ENCODE data around the gene ERO1B.

The ERO1B gene

DNA sequence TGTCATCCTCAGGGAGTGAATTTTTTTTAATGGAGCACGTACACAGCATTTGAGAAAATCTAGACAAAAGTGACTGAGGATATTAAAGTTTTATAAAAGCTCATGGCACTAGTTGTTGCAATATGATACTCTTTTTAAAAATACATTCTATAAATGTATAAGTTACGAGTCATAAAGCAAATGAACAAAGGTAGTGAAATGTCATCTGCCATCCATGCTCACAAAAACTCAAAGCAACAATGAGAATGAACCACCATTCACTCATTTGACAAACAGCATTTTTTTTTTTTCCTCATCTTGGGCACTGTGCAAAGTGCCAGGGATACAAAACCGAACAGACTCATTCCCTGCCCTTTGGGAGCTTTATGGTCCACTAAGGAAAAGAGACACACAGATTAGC, 100.7 kb downstream of the ERO1B start:
- no peak for DNase-seq (ENCODE audit: low read depth in 2 of 2)

- DNase-seq (ENCODE audit: low read depth in 2 of 2), result no peak
Measured at GRCh38 chr1:236179634-236180033, 102.1 kb downstream of the ERO1B start.

- DNase-seq (ENCODE audit: low read depth in 2 of 2), result no peak
Measured at GRCh38 chr1:236176337-236177336, 105.1 kb downstream of the ERO1B start.

DNA sequence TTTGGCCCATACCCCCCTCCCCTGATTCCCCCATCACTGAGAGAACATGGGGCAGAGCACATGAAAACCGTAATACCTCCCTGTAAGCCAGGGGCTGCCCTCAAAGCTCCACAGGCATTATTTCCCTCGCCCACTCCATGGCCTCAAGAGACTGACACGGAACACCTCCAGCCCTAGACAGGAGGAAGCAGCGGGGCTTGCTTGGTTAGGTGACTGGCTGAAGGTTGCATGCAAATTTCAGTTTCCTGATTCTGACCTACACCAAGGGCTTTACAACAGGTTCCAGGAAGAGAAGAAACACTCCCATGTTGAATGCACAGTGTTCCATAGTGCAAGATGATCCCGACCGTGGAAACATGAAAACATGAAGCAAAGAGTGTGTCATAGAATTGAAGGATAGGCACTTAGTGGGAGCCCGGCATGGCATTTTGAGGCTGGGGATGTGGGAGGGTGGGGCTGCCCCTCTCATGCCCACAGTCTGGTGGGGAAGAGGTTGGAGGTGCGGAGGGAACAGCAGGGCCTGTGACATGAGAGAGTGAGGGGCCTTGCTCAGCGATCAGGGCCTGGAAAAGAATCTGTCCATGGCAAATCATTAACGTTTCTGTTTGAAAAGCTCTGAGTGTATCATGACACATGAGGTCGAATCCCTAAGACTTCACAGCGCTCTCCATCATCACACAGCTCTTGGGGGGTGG, 106.0 kb downstream of the ERO1B start:
- no peak for DNase-seq (ENCODE audit: low read depth in 2 of 2)

- DNase-seq (ENCODE audit: low read depth in 2 of 2), result no peak
Measured at GRCh38 chr1:236173174-236173767, 108.5 kb downstream of the ERO1B start.

DNA sequence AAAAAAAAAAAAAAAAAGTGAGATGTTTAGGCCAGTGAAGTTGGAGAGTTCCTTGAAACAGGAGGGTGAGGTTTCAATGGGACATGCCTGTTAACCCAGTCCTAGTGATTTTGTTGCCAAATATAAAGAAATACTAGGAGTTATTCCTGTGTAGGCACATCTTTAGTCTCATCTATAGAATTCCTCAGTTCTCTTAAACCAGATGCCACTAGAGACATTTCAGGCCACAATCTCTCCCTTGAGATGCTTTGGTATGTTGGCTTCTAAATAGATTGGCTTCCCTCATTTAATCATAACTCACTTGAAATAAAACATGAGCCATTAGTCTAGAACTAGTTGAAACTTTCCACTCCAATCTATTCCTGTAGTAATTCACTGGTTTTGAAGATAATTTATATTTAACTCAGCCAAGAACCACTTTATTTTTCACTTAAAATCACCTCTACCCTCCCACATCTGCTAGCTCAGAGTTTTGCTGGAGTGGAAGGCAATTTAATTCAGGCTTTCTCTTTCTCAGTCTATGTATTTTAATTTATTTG, 109.6 kb downstream of the ERO1B start:
- no peak for DNase-seq (ENCODE audit: low read depth in 2 of 2)

- DNase-seq (ENCODE audit: low read depth in 2 of 2), result no peak
Measured at GRCh38 chr1:236168716-236169429, 112.9 kb downstream of the ERO1B start.

DNA sequence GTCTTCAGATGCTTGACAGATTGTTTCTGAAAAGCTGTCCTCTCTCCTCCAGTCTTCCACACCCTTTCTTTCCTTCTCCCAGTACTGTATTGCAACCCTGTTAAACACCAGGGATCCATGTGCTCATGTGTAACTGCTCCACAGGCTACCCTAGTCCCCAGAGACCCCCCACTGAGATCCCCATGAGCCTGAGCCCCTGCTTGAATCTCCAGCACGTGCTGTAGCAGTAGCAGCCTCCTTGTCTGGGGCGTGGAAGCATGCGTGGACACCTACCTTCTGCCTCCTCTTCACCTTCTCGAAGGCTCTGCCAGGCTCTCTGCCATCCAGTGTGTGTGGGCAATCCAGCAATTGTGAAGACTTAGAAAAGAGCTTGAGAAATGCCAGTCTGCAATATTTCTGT, 114.2 kb downstream of the ERO1B start:
- no peak for DNase-seq (ENCODE audit: low read depth in 2 of 2)

DNA sequence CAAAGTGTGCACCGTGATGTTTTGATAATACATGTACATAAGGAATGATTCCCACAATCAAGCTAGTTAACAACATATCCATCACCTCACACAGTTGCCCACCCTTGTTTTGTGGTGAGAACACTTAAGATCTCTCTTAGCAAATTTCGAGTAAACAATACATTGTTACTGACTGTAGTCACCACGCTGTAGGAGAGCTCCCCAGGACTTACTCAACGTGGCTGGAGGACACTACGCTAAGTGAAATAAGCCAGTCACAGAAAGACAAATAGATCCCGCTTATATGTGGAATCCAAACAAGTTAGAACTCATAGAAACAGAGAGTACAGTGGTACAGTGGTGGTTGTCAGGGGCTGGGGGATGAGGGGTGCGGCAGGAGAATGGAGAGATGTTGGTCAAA, 114.6 kb downstream of the ERO1B start:
- DNase-seq (ENCODE audit: low read depth in 2 of 2), result no peak

- no peak for DNase-seq (ENCODE audit: low read depth in 2 of 2)
Measured at GRCh38 chr1:236166041-236166440, 115.7 kb downstream of the ERO1B start.
